ENCODE data around the gene TOP1. TPM values are rescaled to one million over a fixed set of nuclear protein-coding genes. Genes with fewer than 3 reads are reported as not detected.
A peak's percentile ranks its signal among the peaks of the same experiment; 100 is the strongest.

TOP1 gene
- total RNA-seq, 1 experiment from 2014 or later = 29.1 TPM

- no peaks in the 10 kb centered on the region for H3K9me2 ChIP-seq (replicated peaks; ENCODE audit: low read length)
- peaks cover 54% of the 10 kb centered on the region for H3K79me2 ChIP-seq (ENCODE audit: low read length)
- H3K4me2 ChIP-seq (ENCODE audit: low read length) = peak overlapping the region; percentile 84
- BruUV-seq (replicated peaks) = no TSS peak
- peak overlapping the region; percentile 92 for H3K4me3 ChIP-seq (ENCODE audit: low read length)
- TF ChIP-seq EZH2phosphoT487 (IDR thresholded peaks at IDR 0.05; ENCODE audit: borderline replicate concordance, low read length) = no peak
- no peak for TF ChIP-seq EZH2 (IDR thresholded peaks at IDR 0.05; ENCODE audit: low read length, unreplicated experiment)
- no peak for TF ChIP-seq CTCF (conservative IDR thresholded peaks at IDR 0.05; ENCODE audit: low read depth, low read length)
- ChIA-PET POLR2A (ENCODE audit: unreplicated experiment) (interaction anchor here (0.5 to 0.6 kb wide), 2 partner anchors 97 to 1694 kb away, joined by 3 to 6 read pairs; no protein-coding TSS in a partner anchor), CTCF (interaction anchor here (0.5 to 1.2 kb wide), 3 partner anchors 94 to 202 kb away, joined by 3 to 5 read pairs (median 4); no protein-coding TSS in a partner anchor)
- peak; percentile 0; the same call in 1 of the 2 replicates for ATAC-seq
- peak overlapping the region; percentile 83 for H2AFZ ChIP-seq (ENCODE audit: low read length)
- peaks cover 21% of the 10 kb centered on the region for H3K4me1 ChIP-seq (ENCODE audit: insufficient read depth, low read length)
- no peaks in the 10 kb centered on the region for H3F3A ChIP-seq (ENCODE audit: low read length, unreplicated experiment)
- H3K36me3 ChIP-seq (ENCODE audit: low read depth, low read length) = no peaks in the 10 kb centered on the region
- DNase-seq = peak; percentile 41
- intact Hi-C loops (cut with micrococcal nuclease) = loop anchor here (5.0 kb wide), 1 partner anchor 479 kb away; the partner anchor contains the start of gene CHD6
- H3K27ac ChIP-seq (ENCODE audit: low read length) = no peak overlapping the region
- H3K9ac ChIP-seq (ENCODE audit: low read length) = peak overlapping the region; percentile 84
- no peaks in the 10 kb centered on the region for H3K27me3 ChIP-seq (ENCODE audit: low read length)
- peaks cover 39% of the 10 kb centered on the region; the same call in 1 of the 2 replicates for H4K20me1 ChIP-seq (ENCODE audit: low read length)
- no peaks in the 10 kb centered on the region for H3K9me3 ChIP-seq (ENCODE audit: low read length)
Measured at GRCh38 chr20:41137614-41138474, 109.2 kb downstream of the TOP1 start.

DNA sequence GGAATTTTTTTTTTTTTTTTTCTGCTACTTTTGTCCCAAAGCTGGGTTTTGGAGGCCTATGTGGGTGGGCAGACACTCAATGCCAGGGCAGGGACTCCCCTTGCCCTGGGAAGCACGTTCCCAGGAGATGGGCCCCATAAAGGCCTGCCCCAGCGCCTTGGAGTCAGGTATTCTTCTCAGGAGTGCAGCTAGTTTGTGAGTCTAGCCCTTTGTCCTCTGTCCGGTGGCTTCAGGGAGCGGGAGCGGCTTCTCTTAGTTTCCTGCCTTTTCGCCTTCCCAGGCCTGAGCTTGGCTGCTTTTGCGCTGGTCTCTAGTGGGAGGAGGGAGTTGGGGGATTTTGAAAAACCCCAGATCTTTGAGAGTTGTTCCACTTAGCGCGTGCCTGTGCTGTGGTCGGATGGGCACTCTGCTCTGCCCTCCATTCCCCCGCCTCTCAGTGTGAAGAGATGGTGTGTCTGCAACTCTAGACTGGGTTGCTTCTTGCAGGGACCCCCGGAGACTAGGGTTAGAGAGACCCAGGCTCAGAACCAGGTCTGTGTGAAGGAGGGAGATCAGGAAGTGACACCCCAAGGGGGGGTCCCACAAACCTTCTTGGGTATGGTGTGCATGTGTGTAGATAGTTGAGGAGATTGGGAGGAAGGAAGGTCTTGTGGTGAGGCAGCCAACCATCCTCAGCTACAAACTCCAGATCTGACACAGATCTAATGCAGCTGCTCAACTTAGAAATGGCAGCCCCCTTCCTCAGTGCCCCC, 110.0 kb downstream of the TOP1 start:
- no peak overlapping the region for H3K27ac ChIP-seq (ENCODE audit: low read length)
- H3K9me2 ChIP-seq (replicated peaks; ENCODE audit: low read length) = no peaks in the 10 kb centered on the region
- peak overlapping the region; percentile 83; the same call in 1 of the 2 replicates for H2AFZ ChIP-seq (ENCODE audit: low read length)
- ATAC-seq (no peak), DNase-seq (no peak)
- peak overlapping the region; percentile 92 for H3K4me3 ChIP-seq (ENCODE audit: low read length)
- no peaks in the 10 kb centered on the region for H3K27me3 ChIP-seq (ENCODE audit: low read length)
- H3F3A ChIP-seq (ENCODE audit: low read length, unreplicated experiment) = no peaks in the 10 kb centered on the region
- H3K4me2 ChIP-seq (ENCODE audit: low read length) = peak overlapping the region; percentile 84
- ChIA-PET POLR2A (ENCODE audit: unreplicated experiment) (interaction anchor here (0.5 to 0.6 kb wide), 2 partner anchors 96 to 1693 kb away, joined by 3 to 6 read pairs; no protein-coding TSS in a partner anchor), CTCF (interaction anchor here (0.5 to 0.6 kb wide), 2 partner anchors 94 to 191 kb away, joined by 3 to 4 read pairs; no protein-coding TSS in a partner anchor)
- no peaks in the 10 kb centered on the region for H3K36me3 ChIP-seq (ENCODE audit: low read depth, low read length)
- peaks cover 46% of the 10 kb centered on the region for H4K20me1 ChIP-seq (ENCODE audit: low read length)
- peaks cover 62% of the 10 kb centered on the region for H3K79me2 ChIP-seq (ENCODE audit: low read length)
- no peaks in the 10 kb centered on the region for H3K9me3 ChIP-seq (ENCODE audit: low read length)
- TF ChIP-seq EZH2phosphoT487 (IDR thresholded peaks at IDR 0.05; ENCODE audit: borderline replicate concordance, low read length) (no peak), EZH2 (IDR thresholded peaks at IDR 0.05; ENCODE audit: low read length, unreplicated experiment) (no peak), CTCF (conservative IDR thresholded peaks at IDR 0.05; ENCODE audit: low read depth, low read length) (no peak)
- intact Hi-C loops (cut with micrococcal nuclease) = loop anchor here (5.0 kb wide), 1 partner anchor 479 kb away; the partner anchor contains the start of gene CHD6
- BruUV-seq (replicated peaks) = TSS peak; percentile 25
- peaks cover 21% of the 10 kb centered on the region for H3K4me1 ChIP-seq (ENCODE audit: insufficient read depth, low read length)
- peak overlapping the region; percentile 84 for H3K9ac ChIP-seq (ENCODE audit: low read length)

Data from PC-3 (cell line).